Nephron (organoid): ENCODE measurements around the gene LILRB3.
A peak's percentile ranks its signal among the peaks of the same experiment; 100 is the strongest.

Experiments used
- H3K27ac Mint-ChIP-seq, 3 experiments: 2 replicates each; pipeline ENCODE4 v1.8.0; 2020; ENCODE audit warnings: mixed read lengths in 3 of 3, mild to moderate bottlenecking in 2 of 3, moderate library complexity in 1 of 3
- H3K27me3 Mint-ChIP-seq: 2 replicates; pipeline ENCODE4 v1.8.0; 2021; ENCODE audit warnings: low read depth, mild to moderate bottlenecking, moderate library complexity, mixed read lengths
- H3K36me3 Mint-ChIP-seq: 2 replicates; pipeline ENCODE4 v1.8.0; 2020; ENCODE audit warnings: low read depth, mixed read lengths
- H3K4me1 Mint-ChIP-seq: 2 replicates; pipeline ENCODE4 v1.8.0; 2020; ENCODE audit warnings: mixed read lengths
- H3K4me3 Mint-ChIP-seq, 3 experiments: 2 replicates each; pipeline ENCODE4 v1.8.0; 2020; ENCODE audit warnings: mild to moderate bottlenecking in 3 of 3, mixed read lengths in 3 of 3, moderate library complexity in 2 of 3
- H3K9me3 Mint-ChIP-seq: 2 replicates; pipeline ENCODE4 v1.8.0; 2020; ENCODE audit warnings: mixed read lengths
- CTCF ChIP-seq, 3 experiments: fragments of 200-600 bp; sonication (generic); IDR thresholded peaks; one replicate each; pipeline ENCODE4 v1.5.0; 2021; ENCODE audit warnings: antibody characterized with exemption in 3 of 3; ENCODE audit not compliant: unreplicated experiment in 3 of 3

Gene LILRB3

GRCh38 chr19:54262066-54262465 lies 39.3 kb upstream of the LILRB3 start:
- no peak for TF ChIP-seq CTCF (IDR thresholded peaks at IDR 0.05; ENCODE audit: unreplicated experiment in 3 of 3)
- no peaks in the 10 kb centered on the region for H3K27me3 Mint-ChIP-seq
- H3K4me3 Mint-ChIP-seq, result no peak overlapping the region
- no peaks in the 10 kb centered on the region for H3K36me3 Mint-ChIP-seq
- no peaks in the 10 kb centered on the region for H3K9me3 Mint-ChIP-seq
- no peak overlapping the region for H3K27ac Mint-ChIP-seq
- no peaks in the 10 kb centered on the region for H3K4me1 Mint-ChIP-seq

DNA sequence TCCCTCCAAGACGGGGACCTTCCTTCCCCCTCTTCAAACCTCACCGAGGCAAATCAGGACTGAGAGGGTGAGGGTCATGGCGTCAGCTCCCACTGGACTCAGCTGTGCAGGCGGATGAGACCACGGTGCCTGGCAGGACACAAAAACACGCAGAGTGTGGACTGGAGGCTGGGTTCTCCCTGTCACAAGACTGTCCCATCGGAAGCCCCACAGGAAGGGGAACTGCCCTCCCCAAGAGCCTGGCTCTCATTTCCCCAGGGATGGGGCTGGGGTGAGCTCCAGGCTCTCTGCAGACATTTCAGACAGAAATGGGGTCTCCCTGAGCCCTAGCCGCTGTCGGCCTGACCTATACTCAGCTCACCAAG lies 34.3 kb upstream of the LILRB3 start, which contains the start of gene LILRB5:
Gene LILRB5, minus strand, starts transcription at position 158 of the 365 bp plus-strand sequence. Its CDS starts 80 bp downstream, at position 78.
- Mint-ChIP-seq H3K9me3 (no peaks in the 10 kb centered on the region), H3K27ac (no peak within 1 kb of the TSS), H3K4me1 (no peaks in the 10 kb centered on the region), H3K36me3 (no peaks in the 10 kb centered on the region), H3K27me3 (no peaks in the 10 kb centered on the region), H3K4me3 (no peak within 1 kb of the TSS)
- TF ChIP-seq CTCF (IDR thresholded peaks at IDR 0.05; ENCODE audit: unreplicated experiment in 3 of 3), result no peak

GRCh38 chr19:54256250-54257115 lies 33.7 kb upstream of the LILRB3 start:
- Mint-ChIP-seq H3K4me1 (no peaks in the 10 kb centered on the region), H3K9me3 (no peaks in the 10 kb centered on the region), H3K36me3 (no peaks in the 10 kb centered on the region), H3K27ac (no peak overlapping the region), H3K4me3 (no peak overlapping the region), H3K27me3 (no peaks in the 10 kb centered on the region)
- TF ChIP-seq CTCF (IDR thresholded peaks at IDR 0.05; ENCODE audit: unreplicated experiment in 3 of 3), result no peak

- no peak for TF ChIP-seq CTCF (IDR thresholded peaks at IDR 0.05; ENCODE audit: unreplicated experiment in 3 of 3)
- Mint-ChIP-seq H3K36me3 (no peaks in the 10 kb centered on the region), H3K4me3 (no peak overlapping the region), H3K27ac (peak overlapping the region in 1 of 3 experiments; percentile 84), H3K4me1 (peaks cover 5% of the 10 kb centered on the region), H3K9me3 (no peaks in the 10 kb centered on the region), H3K27me3 (peaks cover 4% of the 10 kb centered on the region)
These were observed 32.4 kb upstream of the LILRB3 start for GRCh38 chr19:54255105-54255775.

DNA sequence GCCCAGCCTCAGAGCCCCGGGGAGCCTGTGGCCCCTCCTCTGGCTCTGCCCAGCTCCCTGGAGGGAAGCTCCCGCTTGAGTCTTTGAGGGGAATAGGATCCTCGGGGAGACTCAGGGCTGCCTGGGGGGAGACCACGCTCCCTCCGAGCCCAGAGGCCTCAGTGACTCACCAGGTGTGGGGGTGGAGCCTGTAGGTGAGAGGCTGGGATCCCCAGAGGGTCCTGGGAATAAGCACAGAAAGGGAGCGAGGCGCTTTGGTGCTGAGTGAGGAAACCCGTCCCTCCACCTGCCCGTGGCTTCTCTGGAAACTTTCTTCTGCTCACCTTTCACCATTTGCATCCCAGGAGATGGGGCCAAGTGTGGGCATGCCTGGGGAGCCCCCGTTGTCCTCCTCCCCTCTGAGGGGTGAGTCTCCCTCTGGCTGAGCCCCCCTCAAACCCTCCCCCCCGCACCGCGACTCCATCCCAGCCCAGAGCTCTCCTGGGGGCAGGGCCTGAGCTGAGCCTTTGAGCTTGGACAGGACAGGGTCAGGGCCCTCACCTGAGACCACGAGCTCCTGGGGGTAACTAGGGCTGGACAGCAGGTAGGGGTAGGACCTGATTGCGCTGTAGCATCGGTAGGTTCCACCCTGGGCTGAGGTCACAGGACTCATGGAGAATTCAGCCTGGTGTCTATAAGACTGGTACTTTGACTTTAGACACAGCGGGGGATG lies 31.5 kb upstream of the LILRB3 start:
- Mint-ChIP-seq H3K36me3 (no peaks in the 10 kb centered on the region), H3K9me3 (no peaks in the 10 kb centered on the region), H3K4me3 (no peak overlapping the region), H3K4me1 (peaks cover 8% of the 10 kb centered on the region), H3K27me3 (peaks cover 6% of the 10 kb centered on the region), H3K27ac (no peak overlapping the region)
- TF ChIP-seq CTCF (IDR thresholded peaks at IDR 0.05; ENCODE audit: unreplicated experiment in 3 of 3), result no peak
